ENCODE results near the gene SLC25A21. TPM values are rescaled to one million over a fixed set of nuclear protein-coding genes. Genes with fewer than 3 reads are reported as not detected.
"Not testable (repeated sequence)": the region's sequence is repeated elsewhere in the genome, so short reads cannot be mapped to it uniquely, and the experiment has no call there.

The SLC25A21 gene
- total and polyA plus RNA-seq, 2 of the 13 experiments (the other 11 are each of a cell fraction or from before 2014, with no cell fraction given): 1.9 to 2.9 TPM

DNA sequence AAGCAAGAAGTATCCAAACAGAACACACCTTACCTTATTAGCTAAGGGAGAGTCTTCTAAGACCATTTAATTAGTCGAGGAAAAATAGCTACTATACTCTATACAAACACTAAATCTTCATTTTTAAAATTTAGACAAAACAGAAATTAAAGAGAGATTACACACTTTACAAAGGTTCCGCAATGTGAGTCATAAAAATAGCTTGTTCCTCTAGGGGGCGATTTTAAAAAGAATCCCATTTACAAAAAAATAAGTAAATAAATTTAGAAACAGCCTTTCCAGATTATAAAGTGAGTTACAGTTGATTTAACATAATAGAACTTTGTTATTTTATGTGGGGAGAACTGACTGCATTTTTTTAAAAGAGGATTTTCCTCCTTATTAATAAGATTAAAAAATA lies 309.1 kb downstream of the SLC25A21 start (continued):
- no peak for TF ChIP-seq PHF8 (CRISPR knock-in tag; IDR thresholded peaks at IDR 0.05)
- no peak for TF ChIP-seq DNMT1 (CRISPR knock-in tag; IDR thresholded peaks at IDR 0.05)
- TF ChIP-seq POLR2A (IDR thresholded peaks at IDR 0.05; ENCODE audit: insufficient read depth in 1 of 2, low read depth in 2 of 2, low read length in 2 of 2): no peak
- TF ChIP-seq, protein P1, sequence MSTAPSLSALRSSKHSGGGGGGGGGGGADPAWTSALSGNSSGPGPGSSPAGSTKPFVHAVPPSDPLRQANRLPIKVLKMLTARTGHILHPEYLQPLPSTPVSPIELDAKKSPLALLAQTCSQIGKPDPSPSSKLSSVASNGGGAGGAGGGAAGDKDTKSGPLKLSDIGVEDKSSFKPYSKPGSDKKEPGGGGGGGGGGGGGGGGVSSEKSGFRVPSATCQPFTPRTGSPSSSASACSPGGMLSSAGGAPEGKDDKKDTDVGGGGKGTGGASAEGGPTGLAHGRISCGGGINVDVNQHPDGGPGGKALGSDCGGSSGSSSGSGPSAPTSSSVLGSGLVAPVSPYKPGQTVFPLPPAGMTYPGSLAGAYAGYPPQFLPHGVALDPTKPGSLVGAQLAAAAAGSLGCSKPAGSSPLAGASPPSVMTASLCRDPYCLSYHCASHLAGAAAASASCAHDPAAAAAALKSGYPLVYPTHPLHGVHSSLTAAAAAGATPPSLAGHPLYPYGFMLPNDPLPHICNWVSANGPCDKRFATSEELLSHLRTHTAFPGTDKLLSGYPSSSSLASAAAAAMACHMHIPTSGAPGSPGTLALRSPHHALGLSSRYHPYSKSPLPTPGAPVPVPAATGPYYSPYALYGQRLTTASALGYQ (CRISPR knock-in tag; IDR thresholded peaks at IDR 0.05): no peak
- TF ChIP-seq CC2D1A (CRISPR knock-in tag; IDR thresholded peaks at IDR 0.05): no peak
- TF ChIP-seq SNAPC4 (CRISPR knock-in tag; IDR thresholded peaks at IDR 0.05): no peak

- DNase-seq (ENCODE audit: low spot score); H3K4me2 ChIP-seq (ENCODE audit: low read depth, low read length); H3K27ac ChIP-seq (ENCODE audit: extremely low read length, insufficient read depth, low read length); H2AFZ ChIP-seq (ENCODE audit: low read length); H4K20me1 ChIP-seq (ENCODE audit: insufficient read depth, low read length); POLR2A ChIA-PET; H3K9me3 ChIP-seq (ENCODE audit: low read length); H3K4me3 ChIP-seq (replicated peaks in 1 of 3; ENCODE audit: insufficient read depth in 1 of 3, low read depth in 2 of 3, low read length in 3 of 3); ATAC-seq; H3K27me3 ChIP-seq (ENCODE audit: control insufficient read depth in 1 of 2, insufficient read depth in 2 of 2, low read length in 2 of 2); H3K9ac ChIP-seq (ENCODE audit: insufficient read depth, low read depth, low read length); FAIRE-seq; in situ Hi-C loops (cut with HindIII; ENCODE audit: extremely low pct_ligation_motif_present, low pct_unique_long_range_greater_than_20kb); CTCF ChIA-PET (ENCODE audit: low intra/inter-chr PET ratio, low total read pairs); intact Hi-C loops (cut with micrococcal nuclease; ENCODE audit: unreplicated experiment); H3K79me2 ChIP-seq (ENCODE audit: insufficient read depth, low read length); BruUV-seq (replicated peaks); H3K36me3 ChIP-seq (replicated peaks in 1 of 2; ENCODE audit: control insufficient read depth in 1 of 2, insufficient read depth in 2 of 2, low read length in 2 of 2); H3K4me1 ChIP-seq (ENCODE audit: insufficient read depth, low read length): not testable (repeated sequence)
- TF ChIP-seq NFRKB (IDR thresholded peaks at IDR 0.05): 0 out of 2 replicates have a peak, but pooled peaks have one; percentile 2
Observed at GRCh38 chr14:36862237-36862636, 310.2 kb downstream of the SLC25A21 start.
